SK-N-SH (cell line): ENCODE data around the gene NME3.

Source experiments
- EZH2phosphoT487 ChIP-seq: fragments of 200-600 bp; sonication (generic); IDR thresholded peaks from 2 replicates; pipeline ENCODE4 v1.6.1; 2017; ENCODE audit warnings: low read depth, mixed run types, mild to moderate bottlenecking, antibody characterized with exemption, moderate library complexity, borderline replicate concordance
- MXI1 ChIP-seq: IDR thresholded peaks from 2 replicates; pipeline ENCODE4 v1.6.1; 2012; ENCODE audit warnings: mild to moderate bottlenecking, low read depth, low read length, improper control_type of control experiment
- NRF1 ChIP-seq: IDR thresholded peaks from 2 replicates; pipeline ENCODE4 v1.6.1; 2012; ENCODE audit warnings: low read depth, mild to moderate bottlenecking, low read length
- REST ChIP-seq: IDR thresholded peaks from 2 replicates; pipeline ENCODE4 v1.6.1; 2012; ENCODE audit warnings: mild to moderate bottlenecking, low read depth, low read length, moderate library complexity
- SIN3A ChIP-seq: IDR thresholded peaks from 2 replicates; pipeline ENCODE4 v1.6.1; 2012; ENCODE audit warnings: low read depth, mild to moderate bottlenecking, low read length, moderate library complexity, borderline replicate concordance
- TAF1 ChIP-seq: IDR thresholded peaks from 2 replicates; pipeline ENCODE4 v1.6.1; 2012; ENCODE audit warnings: low read depth, mild to moderate bottlenecking, low read length, moderate library complexity, borderline replicate concordance
- YY1 ChIP-seq: IDR thresholded peaks from 2 replicates; pipeline ENCODE4 v1.4.0; 2012; ENCODE audit warnings: low read depth, mild to moderate bottlenecking
- TF ChIP-seq, protein P1 (sequence below): fragments of 200-600 bp; sonication (generic); IDR thresholded peaks from 2 replicates; pipeline ENCODE4 v1.6.1; 2017; ENCODE audit warnings: antibody characterized with exemption, mild to moderate bottlenecking, moderate library complexity

GRCh38 chr16:1761751-1762150, 9.6 kb downstream of the NME3 start:
- TF ChIP-seq, protein P1, sequence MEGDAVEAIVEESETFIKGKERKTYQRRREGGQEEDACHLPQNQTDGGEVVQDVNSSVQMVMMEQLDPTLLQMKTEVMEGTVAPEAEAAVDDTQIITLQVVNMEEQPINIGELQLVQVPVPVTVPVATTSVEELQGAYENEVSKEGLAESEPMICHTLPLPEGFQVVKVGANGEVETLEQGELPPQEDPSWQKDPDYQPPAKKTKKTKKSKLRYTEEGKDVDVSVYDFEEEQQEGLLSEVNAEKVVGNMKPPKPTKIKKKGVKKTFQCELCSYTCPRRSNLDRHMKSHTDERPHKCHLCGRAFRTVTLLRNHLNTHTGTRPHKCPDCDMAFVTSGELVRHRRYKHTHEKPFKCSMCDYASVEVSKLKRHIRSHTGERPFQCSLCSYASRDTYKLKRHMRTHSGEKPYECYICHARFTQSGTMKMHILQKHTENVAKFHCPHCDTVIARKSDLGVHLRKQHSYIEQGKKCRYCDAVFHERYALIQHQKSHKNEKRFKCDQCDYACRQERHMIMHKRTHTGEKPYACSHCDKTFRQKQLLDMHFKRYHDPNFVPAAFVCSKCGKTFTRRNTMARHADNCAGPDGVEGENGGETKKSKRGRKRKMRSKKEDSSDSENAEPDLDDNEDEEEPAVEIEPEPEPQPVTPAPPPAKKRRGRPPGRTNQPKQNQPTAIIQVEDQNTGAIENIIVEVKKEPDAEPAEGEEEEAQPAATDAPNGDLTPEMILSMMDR: no peak
- no peak for TF ChIP-seq EZH2phosphoT487
- no peak for TF ChIP-seq NRF1
- no peak for TF ChIP-seq TAF1
- TF ChIP-seq SIN3A: no peak
- TF ChIP-seq MXI1: no peak
- no peak for TF ChIP-seq YY1
- TF ChIP-seq REST: no peak
